Measurements from ENCODE around the gene TUFT1. TPM values are rescaled to one million over a fixed set of nuclear protein-coding genes. Genes with fewer than 3 reads are reported as not detected.
A peak's percentile ranks its signal among the peaks of the same experiment; 100 is the strongest.

TUFT1 gene
- total and polyA plus RNA-seq, 2 experiments from 2014 or later: 29.2 to 29.8 TPM

DNA sequence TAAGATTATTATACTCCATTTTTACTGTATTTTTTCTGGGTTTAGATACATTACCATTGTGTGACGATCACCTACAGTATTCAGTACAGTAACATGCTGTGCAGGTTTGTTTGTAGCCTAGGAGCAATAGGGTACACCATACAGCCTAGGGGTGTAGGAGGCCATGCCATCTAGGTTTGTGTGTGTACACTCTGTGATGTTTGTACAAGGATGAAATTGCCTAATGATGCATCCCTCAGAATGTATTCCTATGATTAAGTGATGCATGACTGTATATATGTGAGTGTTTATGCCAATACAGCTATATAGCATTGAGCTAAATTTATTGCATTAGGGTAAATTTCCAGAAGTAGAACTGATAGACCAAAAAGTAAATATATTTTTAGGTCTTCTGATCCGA lies 23.3 kb downstream of the TUFT1 start:
- H3K27ac ChIP-seq: no peak overlapping the region
- no peak for DNase-seq (ENCODE audit: low spot score)
- no peak overlapping the region for H3K4me3 ChIP-seq
- H3K9me3 ChIP-seq (ENCODE audit: low read depth): no peaks in the 10 kb centered on the region
- peaks cover 19% of the 10 kb centered on the region for H3K79me2 ChIP-seq
- no peaks in the 10 kb centered on the region for H3K9me2 ChIP-seq (replicated peaks; ENCODE audit: insufficient read depth)
- no peak overlapping the region for H3K4me2 ChIP-seq
- no peaks in the 10 kb centered on the region for H3K36me3 ChIP-seq (replicated peaks; ENCODE audit: insufficient read depth, low read depth)
- no peaks in the 10 kb centered on the region for H3K4me1 ChIP-seq (ENCODE audit: insufficient read depth)
- H2AFZ ChIP-seq: no peak overlapping the region
- H3K27me3 ChIP-seq: no peaks in the 10 kb centered on the region
- TF ChIP-seq, protein P1, sequence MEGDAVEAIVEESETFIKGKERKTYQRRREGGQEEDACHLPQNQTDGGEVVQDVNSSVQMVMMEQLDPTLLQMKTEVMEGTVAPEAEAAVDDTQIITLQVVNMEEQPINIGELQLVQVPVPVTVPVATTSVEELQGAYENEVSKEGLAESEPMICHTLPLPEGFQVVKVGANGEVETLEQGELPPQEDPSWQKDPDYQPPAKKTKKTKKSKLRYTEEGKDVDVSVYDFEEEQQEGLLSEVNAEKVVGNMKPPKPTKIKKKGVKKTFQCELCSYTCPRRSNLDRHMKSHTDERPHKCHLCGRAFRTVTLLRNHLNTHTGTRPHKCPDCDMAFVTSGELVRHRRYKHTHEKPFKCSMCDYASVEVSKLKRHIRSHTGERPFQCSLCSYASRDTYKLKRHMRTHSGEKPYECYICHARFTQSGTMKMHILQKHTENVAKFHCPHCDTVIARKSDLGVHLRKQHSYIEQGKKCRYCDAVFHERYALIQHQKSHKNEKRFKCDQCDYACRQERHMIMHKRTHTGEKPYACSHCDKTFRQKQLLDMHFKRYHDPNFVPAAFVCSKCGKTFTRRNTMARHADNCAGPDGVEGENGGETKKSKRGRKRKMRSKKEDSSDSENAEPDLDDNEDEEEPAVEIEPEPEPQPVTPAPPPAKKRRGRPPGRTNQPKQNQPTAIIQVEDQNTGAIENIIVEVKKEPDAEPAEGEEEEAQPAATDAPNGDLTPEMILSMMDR (IDR thresholded peaks at IDR 0.05; ENCODE audit: poor library complexity): no peak
- TF ChIP-seq EZH2phosphoT487 (IDR thresholded peaks at IDR 0.05; ENCODE audit: low read depth, severe bottlenecking, unreplicated experiment) (no peak), EZH2 (IDR thresholded peaks at IDR 0.05; ENCODE audit: borderline replicate concordance) (no peak)
- H4K20me1 ChIP-seq (ENCODE audit: insufficient read depth, poor library complexity, severe bottlenecking): peaks cover 5% of the 10 kb centered on the region
- WGBS (ENCODE audit: low lambda C conversion rate, missing lambda C conversion rate): 73% methylated on average over 2 of the region's 2 CpGs

DNA sequence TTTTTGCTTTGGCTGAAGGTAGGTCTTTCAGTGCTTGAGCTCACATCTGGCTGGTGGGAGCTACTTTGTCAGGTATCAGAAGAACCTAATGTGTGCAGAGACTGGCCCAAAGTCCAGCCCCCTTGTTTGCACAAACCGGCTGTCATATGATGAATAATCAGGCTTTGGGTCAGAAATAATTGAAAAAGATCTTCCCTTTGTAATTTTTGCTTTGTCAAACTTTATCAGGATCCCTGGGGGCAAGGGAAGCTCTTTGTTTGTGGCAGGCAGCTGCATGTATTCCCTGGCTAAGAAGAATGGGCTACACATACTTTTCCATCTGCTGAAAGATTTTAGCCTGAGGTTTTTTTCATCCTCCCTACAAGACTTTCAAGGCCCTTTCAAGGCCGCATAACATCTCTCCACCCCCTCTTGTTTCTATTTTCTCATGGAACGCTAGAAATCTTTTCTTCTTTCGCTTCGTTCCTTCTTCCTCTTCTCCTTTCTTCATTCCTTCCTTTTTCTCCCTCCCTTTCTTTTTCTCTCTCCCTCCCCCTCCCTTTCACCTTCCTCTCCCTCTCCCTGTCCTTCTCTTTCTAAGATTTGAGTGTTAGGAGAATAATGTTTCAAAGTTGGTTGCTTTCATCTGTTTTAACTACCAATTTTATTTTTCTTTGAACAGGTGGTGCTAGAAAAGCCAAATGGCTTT lies 25.5 kb downstream of the TUFT1 start:
- H3K79me2 ChIP-seq: peaks cover 5% of the 10 kb centered on the region
- 69% methylated on average over 5 of the region's 5 CpGs for WGBS (ENCODE audit: low lambda C conversion rate, missing lambda C conversion rate)
- no peaks in the 10 kb centered on the region for H3K9me2 ChIP-seq (replicated peaks; ENCODE audit: insufficient read depth)
- no peak overlapping the region for H2AFZ ChIP-seq
- no peak for TF ChIP-seq EZH2 (IDR thresholded peaks at IDR 0.05; ENCODE audit: borderline replicate concordance)
- no peak for TF ChIP-seq EZH2phosphoT487 (IDR thresholded peaks at IDR 0.05; ENCODE audit: low read depth, severe bottlenecking, unreplicated experiment)
- TF ChIP-seq, protein P1 (IDR thresholded peaks at IDR 0.05; ENCODE audit: poor library complexity): no peak
- DNase-seq (ENCODE audit: low spot score): no peak
- peaks cover 5% of the 10 kb centered on the region for H4K20me1 ChIP-seq (ENCODE audit: insufficient read depth, poor library complexity, severe bottlenecking)
- no peak overlapping the region for H3K4me2 ChIP-seq
- no peaks in the 10 kb centered on the region for H3K4me1 ChIP-seq (ENCODE audit: insufficient read depth)
- H3K27me3 ChIP-seq: no peaks in the 10 kb centered on the region
- no peak overlapping the region for H3K4me3 ChIP-seq
- H3K27ac ChIP-seq: no peak overlapping the region
- no peaks in the 10 kb centered on the region for H3K36me3 ChIP-seq (replicated peaks; ENCODE audit: insufficient read depth, low read depth)
- H3K9me3 ChIP-seq (ENCODE audit: low read depth): no peaks in the 10 kb centered on the region

DNA sequence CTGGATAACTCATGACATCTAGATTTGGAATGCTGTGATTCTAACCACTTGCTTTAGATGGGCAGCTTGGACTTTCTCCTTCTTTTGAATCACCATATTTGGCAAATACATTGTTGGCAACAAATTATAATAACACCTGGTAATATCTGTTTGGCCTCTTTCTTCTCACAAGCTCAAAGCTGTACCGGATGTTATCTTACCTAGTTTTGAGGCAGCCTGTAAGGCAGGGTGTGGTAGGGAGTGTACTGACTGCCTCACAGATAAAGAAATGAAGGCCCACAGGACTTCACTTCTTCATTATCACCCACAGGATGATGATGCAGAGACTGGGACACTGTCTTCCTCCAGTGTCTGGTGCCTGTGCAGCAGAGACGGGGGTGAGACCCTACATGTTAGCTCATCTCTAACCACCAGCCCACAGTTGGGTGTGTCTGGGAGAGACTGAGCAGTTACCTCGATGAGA lies 28.5 kb downstream of the TUFT1 start:
- Histone ChIP-seq H3K79me2 (no peaks in the 10 kb centered on the region), H3K36me3 (replicated peaks; ENCODE audit: insufficient read depth, low read depth) (no peaks in the 10 kb centered on the region), H3K27ac (peak overlapping the region; percentile 69)

More for the DNA sequence above, 28.5 kb downstream of the TUFT1 start:
- Histone ChIP-seq H3K27me3 (no peaks in the 10 kb centered on the region), H4K20me1 (ENCODE audit: insufficient read depth, poor library complexity, severe bottlenecking) (no peaks in the 10 kb centered on the region), H3K9me3 (ENCODE audit: low read depth) (no peaks in the 10 kb centered on the region), H2AFZ (no peak overlapping the region), H3K4me1 (ENCODE audit: insufficient read depth) (no peaks in the 10 kb centered on the region), H3K4me2 (no peak overlapping the region), H3K4me3 (no peak overlapping the region), H3K9me2 (replicated peaks; ENCODE audit: insufficient read depth) (no peaks in the 10 kb centered on the region)
- WGBS (ENCODE audit: low lambda C conversion rate, missing lambda C conversion rate): 86% methylated on average over 3 of the region's 3 CpGs
- no peak for DNase-seq (ENCODE audit: low spot score)
- TF ChIP-seq, protein P1 (IDR thresholded peaks at IDR 0.05; ENCODE audit: poor library complexity): no peak
- no peak for TF ChIP-seq EZH2phosphoT487 (IDR thresholded peaks at IDR 0.05; ENCODE audit: low read depth, severe bottlenecking, unreplicated experiment)
- TF ChIP-seq EZH2 (IDR thresholded peaks at IDR 0.05; ENCODE audit: borderline replicate concordance): no peak
